IMR-90 (cell line): ENCODE data around the gene PLA2G12A. TPM values are rescaled to one million over a fixed set of nuclear protein-coding genes. Genes with fewer than 3 reads are reported as not detected.

Experiments used
- ATAC-seq: fragments of 200-7000 bp; cut with Tn5 transposase; 2 replicates; pipeline ENCODE4 v1.9.1; 2020; ENCODE audit warnings: low read depth, mild to moderate bottlenecking, moderate library complexity
- BruUV-seq: library from RNA; stranded (reverse); fragments of 400-500 nt; replicated peaks from 2 replicates; lab custom pipeline; 2021; lab: Mats Ljungman, UMichigan
- CTCF ChIA-PET: fragments of 300-600 bp; formaldehyde crosslinking; extraction: SDS; loops from one replicate; lab custom pipeline; 2021; ENCODE audit warnings: antibody characterized with exemption; lab: Yijun Ruan, JAX
- POLR2A ChIA-PET: fragments of 300-600 bp; sonication (Branson Sonifier 250); formaldehyde crosslinking; loops from one replicate; lab custom pipeline; 2022; ENCODE audit warnings: antibody characterized with exemption; ENCODE audit not compliant: unreplicated experiment; lab: Charles Lee
- DNase-seq: peaks from one replicate; pipeline ENCODE4 v3.0.0; 2013
- H2AFZ ChIP-seq: replicated peaks from 2 replicates; pipeline ENCODE3; 2013; ENCODE audit warnings: low read length, mild to moderate bottlenecking; ENCODE audit not compliant: poor library complexity
- H2AK5ac ChIP-seq: 2 replicates; pipeline ENCODE4 v1.6.1; 2013; ENCODE audit warnings: low read depth, low read length, inconsistent platforms
- H2AK9ac ChIP-seq: replicated peaks from 2 replicates; pipeline ENCODE3; 2013; ENCODE audit warnings: mild to moderate bottlenecking, low read depth, low read length, moderate library complexity; ENCODE audit not compliant: poor library complexity
- H2BK120ac ChIP-seq: 2 replicates; pipeline ENCODE4 v1.6.1; 2013; ENCODE audit warnings: low read depth, low read length, inconsistent platforms
- H2BK15ac ChIP-seq: 3 replicates; pipeline ENCODE4 v1.6.1; 2013; ENCODE audit warnings: low read depth, low read length, inconsistent platforms
- H2BK20ac ChIP-seq: 2 replicates; pipeline ENCODE4 v1.6.1; 2013; ENCODE audit warnings: low read depth, mild to moderate bottlenecking, inconsistent platforms, low read length, moderate library complexity
- H2BK5ac ChIP-seq: 2 replicates; pipeline ENCODE4 v1.6.1; 2013; ENCODE audit warnings: mild to moderate bottlenecking, low read depth, low read length, inconsistent platforms; ENCODE audit not compliant: poor library complexity, severe bottlenecking
- H3K14ac ChIP-seq: replicated peaks from 2 replicates; pipeline ENCODE4 v1.6.1; 2013; ENCODE audit warnings: low read depth, low read length, inconsistent platforms
- H3K18ac ChIP-seq: 2 replicates; pipeline ENCODE4 v1.6.1; 2013; ENCODE audit warnings: low read depth, low read length, control low read depth
- H3K23ac ChIP-seq: 2 replicates; pipeline ENCODE4 v1.6.1; 2013; ENCODE audit warnings: low read depth, low read length, inconsistent platforms
- H3K27ac ChIP-seq: 2 replicates; pipeline ENCODE4 v1.5.1; 2013; ENCODE audit warnings: mild to moderate bottlenecking, control low read depth, low read length; ENCODE audit not compliant: insufficient read depth
- H3K27me3 ChIP-seq: 2 replicates; pipeline ENCODE4 v1.6.1; 2013; ENCODE audit warnings: low read length; ENCODE audit not compliant: control insufficient read depth, insufficient read depth
- H3K36me3 ChIP-seq: 2 replicates; pipeline ENCODE4 v1.6.1; 2013; ENCODE audit warnings: low read length, mixed read lengths; ENCODE audit not compliant: control insufficient read depth, insufficient read depth
- H3K4ac ChIP-seq: 2 replicates; pipeline ENCODE4 v1.6.1; 2013; ENCODE audit warnings: low read depth, low read length, inconsistent platforms
- H3K4me1 ChIP-seq: 2 replicates; pipeline ENCODE4 v1.6.1; 2013; ENCODE audit warnings: low read length, mixed read lengths; ENCODE audit not compliant: control insufficient read depth, insufficient read depth
- H3K4me2 ChIP-seq: 2 replicates; pipeline ENCODE4 v1.6.1; 2013; ENCODE audit warnings: low read depth, mild to moderate bottlenecking, control low read depth, low read length, moderate library complexity
- H3K4me3 ChIP-seq: 2 replicates; pipeline ENCODE4 v1.5.1; 2013; ENCODE audit warnings: low read depth, mild to moderate bottlenecking, control low read depth, low read length, moderate library complexity; ENCODE audit not compliant: insufficient read depth
- H3K56ac ChIP-seq: 2 replicates; pipeline ENCODE4 v1.6.1; 2013; ENCODE audit warnings: low read length, inconsistent platforms; ENCODE audit not compliant: insufficient read depth; ENCODE audit errors: extremely low read depth
- H3K79me1 ChIP-seq, 2 experiments: 2 replicates each; pipeline ENCODE4 v1.6.1; 2013; ENCODE audit warnings: low read length in 2 of 2, inconsistent platforms in 1 of 2, low read depth in 1 of 2
- H3K9ac ChIP-seq: 2 replicates; pipeline ENCODE4 v1.6.1; 2013; ENCODE audit warnings: low read depth, low read length, control low read depth
- H3K9me1 ChIP-seq: 2 replicates; pipeline ENCODE4 v1.6.1; 2013; ENCODE audit warnings: low read length, inconsistent platforms; ENCODE audit not compliant: insufficient read depth
- H3K9me3 ChIP-seq: 2 replicates; pipeline ENCODE4 v1.6.1; 2013; ENCODE audit warnings: low read length; ENCODE audit not compliant: control insufficient read depth, insufficient read depth
- H4K20me1 ChIP-seq: 2 replicates; pipeline ENCODE4 v1.6.1; 2013; ENCODE audit warnings: low read length, inconsistent platforms; ENCODE audit not compliant: insufficient read depth
- H4K5ac ChIP-seq: 2 replicates; pipeline ENCODE4 v1.6.1; 2013; ENCODE audit warnings: mild to moderate bottlenecking, low read depth, low read length, control low read depth
- H4K8ac ChIP-seq, 2 experiments: 2 replicates each; pipeline ENCODE4 v1.6.1; 2013; ENCODE audit warnings: low read depth in 2 of 2, low read length in 2 of 2, control low read depth in 1 of 2, inconsistent platforms in 1 of 2
- H4K91ac ChIP-seq: 2 replicates; pipeline ENCODE4 v1.6.1; 2013; ENCODE audit warnings: low read depth, low read length, inconsistent platforms; ENCODE audit not compliant: insufficient read depth
- BHLHE40 ChIP-seq: fragments of 150-350 bp; IDR thresholded peaks from 2 replicates; pipeline ENCODE4 v1.6.1; 2016; ENCODE audit warnings: mild to moderate bottlenecking, low read depth, low read length
- CEBPB ChIP-seq: IDR thresholded peaks from 2 replicates; pipeline ENCODE4 v1.6.1; 2012; ENCODE audit warnings: low read depth, low read length, improper control_type of control experiment
- CHD1 ChIP-seq: IDR thresholded peaks from 2 replicates; pipeline ENCODE4 v1.6.1; 2012; ENCODE audit warnings: low read depth, low read length, improper control_type of control experiment
- FOS ChIP-seq: fragments of 150-350 bp; IDR thresholded peaks from 2 replicates; pipeline ENCODE4 v1.6.1; 2016; ENCODE audit warnings: low read depth, low read length
- MAFK ChIP-seq: IDR thresholded peaks from 2 replicates; pipeline ENCODE4 v1.6.1; 2012; ENCODE audit warnings: low read depth, low read length, improper control_type of control experiment
- MAZ ChIP-seq: IDR thresholded peaks from 2 replicates; pipeline ENCODE4 v1.6.1; 2012; ENCODE audit warnings: low read depth, mild to moderate bottlenecking, low read length, improper control_type of control experiment, moderate library complexity, borderline replicate concordance
- MXI1 ChIP-seq: IDR thresholded peaks from 2 replicates; pipeline ENCODE4 v1.6.1; 2012; ENCODE audit warnings: low read depth, mild to moderate bottlenecking, low read length, moderate library complexity, borderline replicate concordance
- NFE2L2 ChIP-seq: fragments of 150-350 bp; IDR thresholded peaks from 2 replicates; pipeline ENCODE4 v1.6.1; 2016; ENCODE audit warnings: low read depth, mild to moderate bottlenecking, low read length
- POLR2A ChIP-seq: IDR thresholded peaks from 2 replicates; pipeline ENCODE4 v1.6.1; 2012; ENCODE audit warnings: mild to moderate bottlenecking, low read depth, low read length
- RAD21 ChIP-seq: IDR thresholded peaks from 2 replicates; pipeline ENCODE4 v1.6.1; 2012; ENCODE audit warnings: low read length, improper control_type of control experiment
- RCOR1 ChIP-seq: IDR thresholded peaks from 2 replicates; pipeline ENCODE4 v1.6.1; 2012; ENCODE audit warnings: mild to moderate bottlenecking, low read length, improper control_type of control experiment; ENCODE audit not compliant: insufficient replicate concordance
- RFX5 ChIP-seq: IDR thresholded peaks from 2 replicates; pipeline ENCODE4 v1.8.0; 2012; ENCODE audit warnings: low read depth, mild to moderate bottlenecking, low read length, moderate library complexity
- SMC3 ChIP-seq: fragments of 150-350 bp; IDR thresholded peaks from 2 replicates; pipeline ENCODE4 v1.6.1; 2016; ENCODE audit warnings: low read depth, mild to moderate bottlenecking, antibody characterized with exemption, low read length, moderate library complexity
- WGBS, 2 experiments: methylation state at CpG; one replicate each; pipeline versions ENCODE4 v1.1.5 to v1.1.7; 2013; ENCODE audit warnings: missing lambda C conversion rate in 2 of 2; ENCODE audit not compliant: insufficient read length in 1 of 2; ENCODE audit errors: extremely low coverage in 2 of 2; 5-methylcytosine and 5-hydroxymethylcytosine counted together
- dilution Hi-C: fragments of 300-500 bp; cut with HindIII; formaldehyde crosslinking; loops from one replicate; pipeline ENCODE4 v1.14.3; 2018; ENCODE audit warnings: low sequenced_read_pairs; ENCODE audit not compliant: unreplicated experiment
- in situ Hi-C: fragments of 300-500 bp; cut with MboI; formaldehyde crosslinking; loops from 3 replicates; pipeline ENCODE4 v1.14.3; 2019; ENCODE audit warnings: low sequenced_read_pairs, inconsistent platforms, mixed read lengths
- intact Hi-C: fragments of 100-400 bp; cut with micrococcal nuclease; formaldehyde crosslinking; loops from 2 replicates; pipeline ENCODE4 v1.10.0; 2022
- polyA plus RNA-seq, 3 experiments: library from polyadenylated mRNA; depleted of rRNA; stranded (reverse); fragments of >200 nt; gene quantifications; 2 replicates each; pipeline ENCODE4 v1.2.3, GENCODE V29; 2012; ENCODE audit warnings: low replicate concordance in 1 of 3
- total RNA-seq: library from RNA; depleted of rRNA; stranded (reverse); fragments of >200 nt; gene quantifications from 2 replicates; pipeline ENCODE4 v1.2.3, GENCODE V29; 2012
- TF ChIP-seq, protein P1 (sequence below): fragments of 150-350 bp; IDR thresholded peaks from 2 replicates; pipeline ENCODE4 v1.6.1; 2016; ENCODE audit warnings: low read depth, mild to moderate bottlenecking, low read length, moderate library complexity, borderline replicate concordance
- TF ChIP-seq, protein P2 (sequence below): conservative IDR thresholded peaks from 2 replicates; pipeline ENCODE4 v1.5.1; 2012; ENCODE audit warnings: mild to moderate bottlenecking, low read depth, low read length, improper control_type of control experiment
- TF ChIP-seq, protein P3 (sequence below): fragments of 150-350 bp; IDR thresholded peaks from 2 replicates; pipeline ENCODE4 v1.6.1; 2017; ENCODE audit warnings: mild to moderate bottlenecking, antibody characterized with exemption, low read length, low read depth

PLA2G12A gene
- total and polyA plus RNA-seq, 2 of the 4 experiments (the other 2 are of a cell fraction) = 10.3 to 17.4 TPM

DNA sequence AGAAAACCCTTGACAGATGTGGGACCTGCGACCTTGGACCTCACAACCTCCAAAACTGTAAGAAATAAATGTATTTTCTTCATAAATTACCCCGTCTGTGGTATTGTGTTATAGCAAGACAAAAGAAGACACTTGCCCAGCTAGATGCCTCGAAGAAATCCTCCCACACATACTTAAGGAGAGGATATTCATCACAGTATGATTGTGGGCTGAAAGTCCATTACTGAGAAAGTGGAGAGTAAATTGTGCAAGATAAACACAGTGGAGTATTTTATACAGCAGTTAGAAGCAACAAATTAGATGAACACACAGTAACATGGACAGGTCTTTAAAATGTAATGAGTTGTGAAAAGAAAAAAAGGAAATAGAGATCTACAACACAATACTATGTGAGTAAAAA, 25.8 kb upstream of the PLA2G12A start:
- Histone ChIP-seq H3K4me2 (no peak overlapping the region), H3K27me3 (no peaks in the 10 kb centered on the region), H3K4me3 (no peak overlapping the region), H2BK15ac (no peak overlapping the region), H3K18ac (no peak overlapping the region), H2AK9ac (no peak overlapping the region), H4K8ac (no peak overlapping the region), H2BK120ac (no peak overlapping the region), H3K9me3 (no peaks in the 10 kb centered on the region), H3K9ac (no peak overlapping the region), H3K36me3 (no peaks in the 10 kb centered on the region), H3K4me1 (no peaks in the 10 kb centered on the region), H2AK5ac (no peak overlapping the region), H3K4ac (no peak overlapping the region), H3K9me1 (no peaks in the 10 kb centered on the region), H4K5ac (no peak overlapping the region), H3K56ac (no peak overlapping the region), H2BK5ac (no peak overlapping the region), H3K23ac (no peak overlapping the region), H2AFZ (no peak overlapping the region), H4K20me1 (no peaks in the 10 kb centered on the region), H3K79me1 (no peaks in the 10 kb centered on the region), H2BK20ac (no peak overlapping the region), H3K27ac (no peak overlapping the region), H3K14ac (no peak overlapping the region), H4K91ac (no peak overlapping the region)
- WGBS, 2 experiments = no CpG with 5 or more reads among the region's 3 CpGs
- TF ChIP-seq, protein P1, sequence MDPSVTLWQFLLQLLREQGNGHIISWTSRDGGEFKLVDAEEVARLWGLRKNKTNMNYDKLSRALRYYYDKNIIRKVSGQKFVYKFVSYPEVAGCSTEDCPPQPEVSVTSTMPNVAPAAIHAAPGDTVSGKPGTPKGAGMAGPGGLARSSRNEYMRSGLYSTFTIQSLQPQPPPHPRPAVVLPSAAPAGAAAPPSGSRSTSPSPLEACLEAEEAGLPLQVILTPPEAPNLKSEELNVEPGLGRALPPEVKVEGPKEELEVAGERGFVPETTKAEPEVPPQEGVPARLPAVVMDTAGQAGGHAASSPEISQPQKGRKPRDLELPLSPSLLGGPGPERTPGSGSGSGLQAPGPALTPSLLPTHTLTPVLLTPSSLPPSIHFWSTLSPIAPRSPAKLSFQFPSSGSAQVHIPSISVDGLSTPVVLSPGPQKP = no peak
- TF ChIP-seq BHLHE40 (no peak), NFE2L2 (no peak), MXI1 (no peak), RAD21 (no peak), MAZ (no peak), CEBPB (no peak), MAFK (no peak), RFX5 (no peak), CHD1 (no peak), SMC3 (no peak), POLR2A (no peak), FOS (no peak), RCOR1 (no peak)
- TF ChIP-seq, protein P2, sequence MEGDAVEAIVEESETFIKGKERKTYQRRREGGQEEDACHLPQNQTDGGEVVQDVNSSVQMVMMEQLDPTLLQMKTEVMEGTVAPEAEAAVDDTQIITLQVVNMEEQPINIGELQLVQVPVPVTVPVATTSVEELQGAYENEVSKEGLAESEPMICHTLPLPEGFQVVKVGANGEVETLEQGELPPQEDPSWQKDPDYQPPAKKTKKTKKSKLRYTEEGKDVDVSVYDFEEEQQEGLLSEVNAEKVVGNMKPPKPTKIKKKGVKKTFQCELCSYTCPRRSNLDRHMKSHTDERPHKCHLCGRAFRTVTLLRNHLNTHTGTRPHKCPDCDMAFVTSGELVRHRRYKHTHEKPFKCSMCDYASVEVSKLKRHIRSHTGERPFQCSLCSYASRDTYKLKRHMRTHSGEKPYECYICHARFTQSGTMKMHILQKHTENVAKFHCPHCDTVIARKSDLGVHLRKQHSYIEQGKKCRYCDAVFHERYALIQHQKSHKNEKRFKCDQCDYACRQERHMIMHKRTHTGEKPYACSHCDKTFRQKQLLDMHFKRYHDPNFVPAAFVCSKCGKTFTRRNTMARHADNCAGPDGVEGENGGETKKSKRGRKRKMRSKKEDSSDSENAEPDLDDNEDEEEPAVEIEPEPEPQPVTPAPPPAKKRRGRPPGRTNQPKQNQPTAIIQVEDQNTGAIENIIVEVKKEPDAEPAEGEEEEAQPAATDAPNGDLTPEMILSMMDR = no peak
- TF ChIP-seq, protein P3, sequence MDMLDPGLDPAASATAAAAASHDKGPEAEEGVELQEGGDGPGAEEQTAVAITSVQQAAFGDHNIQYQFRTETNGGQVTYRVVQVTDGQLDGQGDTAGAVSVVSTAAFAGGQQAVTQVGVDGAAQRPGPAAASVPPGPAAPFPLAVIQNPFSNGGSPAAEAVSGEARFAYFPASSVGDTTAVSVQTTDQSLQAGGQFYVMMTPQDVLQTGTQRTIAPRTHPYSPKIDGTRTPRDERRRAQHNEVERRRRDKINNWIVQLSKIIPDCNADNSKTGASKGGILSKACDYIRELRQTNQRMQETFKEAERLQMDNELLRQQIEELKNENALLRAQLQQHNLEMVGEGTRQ = no peak
- dilution Hi-C loops = no loop called here
- CTCF ChIA-PET = no interaction called here
- ATAC-seq = no peak
- BruUV-seq = no TSS peak
- DNase-seq = no peak
- intact Hi-C loops = no loop called here
- in situ Hi-C loops = no loop called here
- POLR2A ChIA-PET = no interaction called here
